Epithelial cell of esophagus (primary cell): Measurements from ENCODE around the gene NRF1.
A peak's percentile ranks its signal among the peaks of the same experiment; 100 is the strongest.

Source experiments
- DNase-seq: peaks from one replicate; pipeline ENCODE4 v3.0.0; 2010; ENCODE audit warnings: low read depth
- H3K4me3 ChIP-seq: 2 replicates; pipeline ENCODE4 v1.5.1; 2011; ENCODE audit warnings: mild to moderate bottlenecking, low read length, control low read depth
- TF ChIP-seq, protein P1 (sequence below): IDR thresholded peaks from 2 replicates; pipeline ENCODE4 v1.5.1; 2011; ENCODE audit warnings: low read depth, mild to moderate bottlenecking, low read length, control low read depth, inconsistent platforms; ENCODE audit not compliant: insufficient read depth; ENCODE audit errors: missing control alignments

The NRF1 gene

GRCh38 chr7:129723679-129724078 is 112.2 kb downstream of the NRF1 start:
- TF ChIP-seq, protein P1, sequence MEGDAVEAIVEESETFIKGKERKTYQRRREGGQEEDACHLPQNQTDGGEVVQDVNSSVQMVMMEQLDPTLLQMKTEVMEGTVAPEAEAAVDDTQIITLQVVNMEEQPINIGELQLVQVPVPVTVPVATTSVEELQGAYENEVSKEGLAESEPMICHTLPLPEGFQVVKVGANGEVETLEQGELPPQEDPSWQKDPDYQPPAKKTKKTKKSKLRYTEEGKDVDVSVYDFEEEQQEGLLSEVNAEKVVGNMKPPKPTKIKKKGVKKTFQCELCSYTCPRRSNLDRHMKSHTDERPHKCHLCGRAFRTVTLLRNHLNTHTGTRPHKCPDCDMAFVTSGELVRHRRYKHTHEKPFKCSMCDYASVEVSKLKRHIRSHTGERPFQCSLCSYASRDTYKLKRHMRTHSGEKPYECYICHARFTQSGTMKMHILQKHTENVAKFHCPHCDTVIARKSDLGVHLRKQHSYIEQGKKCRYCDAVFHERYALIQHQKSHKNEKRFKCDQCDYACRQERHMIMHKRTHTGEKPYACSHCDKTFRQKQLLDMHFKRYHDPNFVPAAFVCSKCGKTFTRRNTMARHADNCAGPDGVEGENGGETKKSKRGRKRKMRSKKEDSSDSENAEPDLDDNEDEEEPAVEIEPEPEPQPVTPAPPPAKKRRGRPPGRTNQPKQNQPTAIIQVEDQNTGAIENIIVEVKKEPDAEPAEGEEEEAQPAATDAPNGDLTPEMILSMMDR, result no peak

DNA sequence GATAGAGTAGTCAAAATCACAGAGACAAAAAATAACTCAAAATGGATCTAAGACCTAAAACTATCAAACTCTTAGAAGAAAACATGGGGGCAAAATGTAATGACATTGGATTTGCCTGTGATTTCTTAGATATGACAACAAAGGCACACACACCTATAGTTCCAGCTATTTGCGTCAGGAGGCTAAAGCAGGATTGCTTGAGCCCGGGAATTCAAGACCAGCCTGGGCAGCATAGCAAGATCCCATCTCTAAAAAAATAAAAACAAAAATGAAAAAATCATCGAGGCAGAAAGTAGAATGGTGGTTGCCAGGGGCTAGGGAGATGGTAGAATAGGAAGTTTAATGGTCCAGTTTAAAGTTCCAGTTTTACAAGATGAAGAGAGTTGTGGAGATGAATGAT is 113.3 kb downstream of the NRF1 start:
- DNase-seq, result no peak
- TF ChIP-seq, protein P1, result no peak
- no peak overlapping the region for H3K4me3 ChIP-seq

More at GRCh38 chr7:129723679-129724078, 112.2 kb downstream of the NRF1 start:
- DNase-seq, result no peak
- no peak overlapping the region for H3K4me3 ChIP-seq

GRCh38 chr7:129728875-129729467 is 117.5 kb downstream of the NRF1 start:
- TF ChIP-seq, protein P1, result no peak
- no peak overlapping the region for H3K4me3 ChIP-seq
- DNase-seq, result no peak

- TF ChIP-seq, protein P1, result no peak
- H3K4me3 ChIP-seq, result no peak overlapping the region
- DNase-seq, result no peak
These were observed 118.0 kb downstream of the NRF1 start for GRCh38 chr7:129729511-129729910.

- no peak overlapping the region for H3K4me3 ChIP-seq
- TF ChIP-seq, protein P1, result no peak
- DNase-seq, result no peak
These were observed 118.6 kb downstream of the NRF1 start for GRCh38 chr7:129730159-129730558.

GRCh38 chr7:129734400-129734799 is 122.9 kb downstream of the NRF1 start:
- TF ChIP-seq, protein P1, result no peak
- no peak for DNase-seq
- no peak overlapping the region for H3K4me3 ChIP-seq

- TF ChIP-seq, protein P1, result no peak
- DNase-seq, result peak; percentile 48
- no peak overlapping the region for H3K4me3 ChIP-seq
These were observed 127.9 kb downstream of the NRF1 start for GRCh38 chr7:129739427-129739826.
